Measurements from ENCODE around the gene NOP9.

- no peak for TF ChIP-seq TAF1 (IDR thresholded peaks at IDR 0.05; ENCODE audit: borderline replicate concordance, insufficient read depth, low read length)
- TF ChIP-seq, protein P1, sequence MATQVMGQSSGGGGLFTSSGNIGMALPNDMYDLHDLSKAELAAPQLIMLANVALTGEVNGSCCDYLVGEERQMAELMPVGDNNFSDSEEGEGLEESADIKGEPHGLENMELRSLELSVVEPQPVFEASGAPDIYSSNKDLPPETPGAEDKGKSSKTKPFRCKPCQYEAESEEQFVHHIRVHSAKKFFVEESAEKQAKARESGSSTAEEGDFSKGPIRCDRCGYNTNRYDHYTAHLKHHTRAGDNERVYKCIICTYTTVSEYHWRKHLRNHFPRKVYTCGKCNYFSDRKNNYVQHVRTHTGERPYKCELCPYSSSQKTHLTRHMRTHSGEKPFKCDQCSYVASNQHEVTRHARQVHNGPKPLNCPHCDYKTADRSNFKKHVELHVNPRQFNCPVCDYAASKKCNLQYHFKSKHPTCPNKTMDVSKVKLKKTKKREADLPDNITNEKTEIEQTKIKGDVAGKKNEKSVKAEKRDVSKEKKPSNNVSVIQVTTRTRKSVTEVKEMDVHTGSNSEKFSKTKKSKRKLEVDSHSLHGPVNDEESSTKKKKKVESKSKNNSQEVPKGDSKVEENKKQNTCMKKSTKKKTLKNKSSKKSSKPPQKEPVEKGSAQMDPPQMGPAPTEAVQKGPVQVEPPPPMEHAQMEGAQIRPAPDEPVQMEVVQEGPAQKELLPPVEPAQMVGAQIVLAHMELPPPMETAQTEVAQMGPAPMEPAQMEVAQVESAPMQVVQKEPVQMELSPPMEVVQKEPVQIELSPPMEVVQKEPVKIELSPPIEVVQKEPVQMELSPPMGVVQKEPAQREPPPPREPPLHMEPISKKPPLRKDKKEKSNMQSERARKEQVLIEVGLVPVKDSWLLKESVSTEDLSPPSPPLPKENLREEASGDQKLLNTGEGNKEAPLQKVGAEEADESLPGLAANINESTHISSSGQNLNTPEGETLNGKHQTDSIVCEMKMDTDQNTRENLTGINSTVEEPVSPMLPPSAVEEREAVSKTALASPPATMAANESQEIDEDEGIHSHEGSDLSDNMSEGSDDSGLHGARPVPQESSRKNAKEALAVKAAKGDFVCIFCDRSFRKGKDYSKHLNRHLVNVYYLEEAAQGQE (IDR thresholded peaks at IDR 0.05; ENCODE audit: insufficient read depth in 1 of 2, low read depth in 2 of 2, low read length in 2 of 2): no peak
Observed at GRCh38 chr14:24335461-24336171, 36.0 kb downstream of the NOP9 start.

All from PFSK-1 (cell line).